H1 (cell line): ENCODE measurements around the gene PDCD10. TPM values are rescaled to one million over a fixed set of nuclear protein-coding genes. Genes with fewer than 3 reads are reported as not detected.

ENCODE experiments used
- CTCF ChIA-PET: fragments of 300-600 bp; sonication (Branson Sonifier 250); formaldehyde crosslinking; loops from one replicate; lab custom pipeline; 2021; ENCODE audit not compliant: partially characterized antibody; lab: Charles Lee
- POLR2A ChIA-PET: fragments of 300-600 bp; sonication (Branson Sonifier 250); formaldehyde crosslinking; loops from one replicate; lab custom pipeline; 2021; ENCODE audit warnings: inconsistent platforms; ENCODE audit not compliant: partially characterized antibody; lab: Charles Lee
- DNase-seq, 2 experiments: peaks; one replicate each; pipeline versions ENCODE4 v3.0.0 to v3.0.0-alpha.2; 2010 to 2022; ENCODE audit warnings: low spot score in 2 of 2, low read depth in 1 of 2, mixed read lengths in 1 of 2
- FAIRE-seq: peaks from 2 replicates; lab custom pipeline; 2011; peaks lifted over from hg19 to GRCh38; lab: Jason Lieb, UNC
- H2AFZ ChIP-seq: 2 replicates; pipeline ENCODE4 v1.8.1; 2012; ENCODE audit warnings: low read length, inconsistent platforms
- H2AK5ac ChIP-seq: 2 replicates; pipeline ENCODE4 v1.6.1; 2013; ENCODE audit warnings: low read depth, low read length
- H2BK120ac ChIP-seq: replicated peaks from 2 replicates; pipeline ENCODE3; 2013; ENCODE audit warnings: low read depth, low read length, inconsistent platforms
- H2BK12ac ChIP-seq: 2 replicates; pipeline ENCODE4 v1.6.1; 2013; ENCODE audit warnings: low read depth, low read length
- H2BK15ac ChIP-seq: 2 replicates; pipeline ENCODE4 v1.6.1; 2013; ENCODE audit warnings: low read length
- H2BK20ac ChIP-seq: 2 replicates; pipeline ENCODE4 v1.6.1; 2013; ENCODE audit warnings: low read length
- H2BK5ac ChIP-seq: 2 replicates; pipeline ENCODE4 v1.6.1; 2013; ENCODE audit warnings: low read depth, low read length
- H3K14ac ChIP-seq: 2 replicates; pipeline ENCODE4 v1.6.1; 2013; ENCODE audit warnings: inconsistent platforms; ENCODE audit not compliant: insufficient read length
- H3K18ac ChIP-seq: 2 replicates; pipeline ENCODE4 v1.6.1; 2013; ENCODE audit warnings: low read length; ENCODE audit errors: extremely low read depth
- H3K23ac ChIP-seq: 2 replicates; pipeline ENCODE4 v1.6.1; 2013; ENCODE audit warnings: inconsistent platforms; ENCODE audit not compliant: insufficient read length
- H3K23me2 ChIP-seq: 2 replicates; pipeline ENCODE4 v1.6.1; 2013; ENCODE audit warnings: low read depth, low read length
- H3K27ac ChIP-seq: 2 replicates; pipeline ENCODE4 v1.6.1; 2011; ENCODE audit warnings: low read depth, low read length, inconsistent platforms
- H3K27me3 ChIP-seq, 4 experiments: replicated peaks in 1 of 4; 1 replicate in 1 of 4; 2 replicates in 3 of 4; pipeline versions ENCODE4 v1.6.1 to v1.8.1; 2011 to 2013; ENCODE audit warnings: low read length in 3 of 4, mild to moderate bottlenecking in 3 of 4, inconsistent platforms in 2 of 4, mixed read lengths in 2 of 4, moderate library complexity in 1 of 4; ENCODE audit not compliant: control insufficient read depth in 3 of 4, insufficient read depth in 3 of 4; ENCODE audit errors: extremely low read depth in 1 of 4
- H3K36me3 ChIP-seq, 4 experiments: 2 replicates each; pipeline versions ENCODE4 v1.6.1 to v1.8.1; 2011 to 2013; ENCODE audit warnings: mild to moderate bottlenecking in 4 of 4, low read length in 3 of 4, moderate library complexity in 2 of 4, control low read depth in 1 of 4, inconsistent platforms in 1 of 4; ENCODE audit not compliant: insufficient read depth in 4 of 4, control insufficient read depth in 2 of 4
- H3K4ac ChIP-seq: replicated peaks from 2 replicates; pipeline ENCODE3; 2013; ENCODE audit warnings: low read length, low read depth, mixed read lengths, inconsistent platforms; ENCODE audit not compliant: insufficient read length
- H3K4me1 ChIP-seq, 4 experiments: replicated peaks in 1 of 4; 1 replicate in 1 of 4; 2 replicates in 3 of 4; pipeline versions ENCODE4 v1.6.1 to v1.8.1; 2011 to 2013; ENCODE audit warnings: low read length in 3 of 4, inconsistent platforms in 2 of 4, mixed read lengths in 1 of 4; ENCODE audit not compliant: insufficient read depth in 4 of 4, control insufficient read depth in 3 of 4
- H3K4me2 ChIP-seq, 2 experiments: 2 replicates each; pipeline versions ENCODE4 v1.6.1 to v1.8.1; 2011 to 2013; ENCODE audit warnings: low read depth in 2 of 2, low read length in 2 of 2, control low read depth in 1 of 2, inconsistent platforms in 1 of 2, mild to moderate bottlenecking in 1 of 2; ENCODE audit not compliant: insufficient read depth in 1 of 2
- H3K4me3 ChIP-seq, 4 experiments: fragments of 200-600, 300-600 bp in 1 of 4; sonication (generic), shearing (Covaris generic), sonication (Bioruptor Twin) in 1 of 4; 2 replicates each; pipeline versions ENCODE4 v1.5.1 to v1.8.1; 2011 to 2016; ENCODE audit warnings: low read length in 4 of 4, low read depth in 3 of 4, control low read depth in 2 of 4, inconsistent platforms in 2 of 4, mild to moderate bottlenecking in 2 of 4, mixed read lengths in 1 of 4, moderate library complexity in 1 of 4; ENCODE audit not compliant: insufficient read depth in 2 of 4; ENCODE audit errors: extremely low read depth in 1 of 4
- H3K56ac ChIP-seq: replicated peaks from 2 replicates; pipeline ENCODE3; 2013; ENCODE audit warnings: low read depth, mild to moderate bottlenecking, mixed read lengths, low read length, inconsistent platforms; ENCODE audit not compliant: insufficient read length
- H3K79me1 ChIP-seq: 2 replicates; pipeline ENCODE4 v1.6.1; 2013; ENCODE audit warnings: low read depth, low read length, control low read depth
- H3K79me2 ChIP-seq, 2 experiments: 2 replicates each; pipeline versions ENCODE4 v1.6.1 to v1.8.1; 2012 to 2013; ENCODE audit warnings: low read length in 2 of 2, mild to moderate bottlenecking in 2 of 2, inconsistent platforms in 1 of 2; ENCODE audit not compliant: insufficient read depth in 2 of 2, control insufficient read depth in 1 of 2
- H3K9ac ChIP-seq, 4 experiments: replicated peaks in 1 of 4; 1 replicate in 1 of 4; 2 replicates in 3 of 4; pipeline versions ENCODE4 v1.6.1 to v1.8.1; 2011 to 2013; ENCODE audit warnings: low read depth in 3 of 4, low read length in 3 of 4, control low read depth in 2 of 4, mild to moderate bottlenecking in 2 of 4, moderate library complexity in 2 of 4, inconsistent platforms in 1 of 4; ENCODE audit errors: extremely low read depth in 1 of 4
- H3K9me3 ChIP-seq, 2 experiments: 2 replicates each; pipeline versions ENCODE4 v1.6.1 to v1.8.1; 2012 to 2013; ENCODE audit warnings: mild to moderate bottlenecking in 2 of 2, moderate library complexity in 2 of 2, control low read depth in 1 of 2, inconsistent platforms in 1 of 2, low read depth in 1 of 2, low read length in 1 of 2, mixed read lengths in 1 of 2; ENCODE audit not compliant: insufficient read depth in 2 of 2
- H4K20me1 ChIP-seq, 2 experiments: replicated peaks in 1 of 2; 2 replicates each; pipeline versions ENCODE3 to v1.8.1; 2011 to 2013; ENCODE audit warnings: inconsistent platforms in 2 of 2, low read length in 2 of 2, mild to moderate bottlenecking in 1 of 2; ENCODE audit not compliant: insufficient read depth in 2 of 2, control insufficient read depth in 1 of 2
- H4K5ac ChIP-seq: 2 replicates; pipeline ENCODE4 v1.6.1; 2013; ENCODE audit warnings: low read length, low read depth, mixed read lengths, inconsistent platforms; ENCODE audit not compliant: insufficient read length
- H4K8ac ChIP-seq: 2 replicates; pipeline ENCODE4 v1.8.0; 2013; ENCODE audit warnings: mild to moderate bottlenecking, moderate library complexity, low read length, inconsistent platforms; ENCODE audit not compliant: insufficient read depth; ENCODE audit errors: extremely low read depth
- H4K91ac ChIP-seq: replicated peaks from 2 replicates; pipeline ENCODE3; 2013; ENCODE audit warnings: low read length, mixed read lengths, inconsistent platforms; ENCODE audit not compliant: insufficient read length
- ASH2L ChIP-seq: fragments of 200-600, 300-600 bp; sonication (generic); IDR thresholded peaks from one replicate; pipeline ENCODE4 v1.7.1; 2017; ENCODE audit warnings: low read length
- BCL11A ChIP-seq, 2 experiments: IDR thresholded peaks; one replicate each; pipeline ENCODE4 v1.6.1; 2011; ENCODE audit warnings: low read depth in 2 of 2, low read length in 2 of 2, mild to moderate bottlenecking in 2 of 2
- CTBP2 ChIP-seq: IDR thresholded peaks from 2 replicates; pipeline ENCODE4 v1.7.0; 2011; ENCODE audit warnings: borderline replicate concordance, mild to moderate bottlenecking, moderate library complexity, mixed read lengths, low read length; ENCODE audit not compliant: insufficient read depth, insufficient read length
- CTCF ChIP-seq, 3 experiments: IDR thresholded peaks; 1 replicate in 2 of 3; 2 replicates in 1 of 3; pipeline versions ENCODE4 v1.5.1 to v1.6.1; 2011; ENCODE audit warnings: low read length in 3 of 3, mild to moderate bottlenecking in 3 of 3, inconsistent platforms in 2 of 3, low read depth in 1 of 3, moderate library complexity in 1 of 3; ENCODE audit not compliant: insufficient read depth in 1 of 3; ENCODE audit errors: control extremely low read depth in 1 of 3
- FOSL1 ChIP-seq: IDR thresholded peaks from 2 replicates; pipeline ENCODE4 v1.6.1; 2011; ENCODE audit warnings: mild to moderate bottlenecking, low read depth, low read length, moderate library complexity; ENCODE audit not compliant: insufficient read depth
- GABPA ChIP-seq: IDR thresholded peaks from 2 replicates; pipeline ENCODE4 v1.6.1; 2011; ENCODE audit warnings: mild to moderate bottlenecking, low read length, moderate library complexity, borderline replicate concordance; ENCODE audit not compliant: insufficient read depth
- MAX ChIP-seq: IDR thresholded peaks from 2 replicates; pipeline ENCODE4 v1.6.1; 2012; ENCODE audit warnings: inconsistent platforms
- POU5F1 ChIP-seq: IDR thresholded peaks from 2 replicates; pipeline ENCODE4 v1.6.1; 2011; ENCODE audit warnings: low read depth, mild to moderate bottlenecking, low read length, moderate library complexity
- RFX5 ChIP-seq: IDR thresholded peaks from 2 replicates; pipeline ENCODE4 v1.6.1; 2011; ENCODE audit warnings: low read depth, low read length, improper control_type of control experiment, borderline replicate concordance
- SIN3A ChIP-seq, 2 experiments: IDR thresholded peaks in 1 of 2; conservative IDR thresholded peaks in 1 of 2; 2 replicates each; pipeline ENCODE4 v1.6.1; 2011 to 2012; ENCODE audit warnings: low read length in 2 of 2, improper control_type of control experiment in 1 of 2, low read depth in 1 of 2, mild to moderate bottlenecking in 1 of 2
- TBP ChIP-seq: IDR thresholded peaks from 2 replicates; pipeline ENCODE4 v1.6.1; 2011; ENCODE audit warnings: low read depth, low read length, improper control_type of control experiment
- WGBS, 2 experiments: shearing (Covaris generic) in 1 of 2; methylation state at CpG; one replicate each; pipeline versions ENCODE4 v1.1.6 to v1.1.7; 2013 to 2015; ENCODE audit warnings: low lambda C conversion rate in 2 of 2, mixed read lengths in 2 of 2, inconsistent platforms in 1 of 2, low coverage in 1 of 2, missing lambda C conversion rate in 1 of 2; ENCODE audit not compliant: insufficient replicate concordance in 2 of 2, insufficient coverage in 1 of 2, insufficient read length in 1 of 2; ENCODE audit errors: extremely low coverage in 1 of 2, missing lambda C conversion rate in 1 of 2; 5-methylcytosine and 5-hydroxymethylcytosine counted together
- polyA plus RNA-seq, 7 experiments: library from polyadenylated mRNA; depleted of rRNA in 3 of 7; stranded (reverse) in 5 of 7; unstranded in 2 of 7; fragments of >200 nt in 5 of 7; fragments of 200-250 nt in 2 of 7; gene quantifications; 1 replicate in 5 of 7; 2 replicates in 1 of 7; 4 replicates in 1 of 7; pipeline versions ENCODE4 v1.2.1 to v1.2.3, GENCODE V29; 2011 to 2013; ENCODE audit warnings: missing spikeins in 2 of 7, mixed read lengths in 2 of 7
- total RNA-seq: library from RNA; stranded (reverse); fragmentation: NEBNext Ultra II Directional; extraction: Animal tissue kit (Norgen Biotek cat#: 25700); gene quantifications from 2 replicates; pipeline ENCODE4 v1.2.1, GENCODE V29; 2021

PDCD10 gene
- total and polyA plus RNA-seq, 2 of the 8 experiments (the other 6 are each of a cell fraction or from before 2014, with no cell fraction given), result 52.0 to 76.6 TPM

GRCh38 chr3:167694121-167694520, 40.6 kb downstream of the PDCD10 start:
- Histone ChIP-seq H3K23me2 (no peaks in the 10 kb centered on the region), H2BK20ac (no peak overlapping the region), H3K4ac (no peak overlapping the region), H2BK5ac (no peak overlapping the region), H4K20me1 (no peaks in the 10 kb centered on the region), H3K36me3 (peaks cover 0 to 36% (median 5%) of the 10 kb centered on the region in 4 experiments; a peak in 3 of 8 replicates), H3K18ac (no peak overlapping the region), H3K4me3 (no peak overlapping the region), H2AK5ac (no peak overlapping the region), H3K79me2 (no peaks in the 10 kb centered on the region), H3K79me1 (no peaks in the 10 kb centered on the region; the same call in 1 of the 2 replicates), H3K14ac (no peak overlapping the region), H3K27ac (no peak overlapping the region), H3K4me1 (no peaks in the 10 kb centered on the region), H2BK120ac (no peak overlapping the region), H3K23ac (no peak overlapping the region), H3K9me3 (no peaks in the 10 kb centered on the region), H3K27me3 (no peaks in the 10 kb centered on the region), H4K8ac (no peak overlapping the region), H3K9ac (no peak overlapping the region), H4K5ac (no peak overlapping the region), H2AFZ (no peak overlapping the region), H3K4me2 (no peak overlapping the region), H3K56ac (no peak overlapping the region), H2BK12ac (no peak overlapping the region), H4K91ac (no peak overlapping the region), H2BK15ac (no peak overlapping the region)
- WGBS, 2 experiments, result 96% methylated on average over 2 of the region's 2 CpGs; no CpG with 5 or more reads in 1 of the 2 experiments
- FAIRE-seq (no peak), DNase-seq (no peak)
- ChIA-PET POLR2A (no interaction called here), CTCF (interaction anchor here (0.8 to 2.9 kb wide), 3 partner anchors 10 to 314 kb away, joined by 3 to 19 read pairs (median 3); partner anchors contain the start of gene ZBBX)
- TF ChIP-seq SIN3A (conservative IDR thresholded peaks at IDR 0.05 in 1 of 2, IDR thresholded peaks at IDR 0.05 in 1 of 2; ENCODE audit: low read depth in 1 of 2, low read length in 2 of 2), result no peak
- TF ChIP-seq TBP, result no peak
- no peak for TF ChIP-seq GABPA
- TF ChIP-seq ASH2L, result no peak
- TF ChIP-seq CTBP2, result no peak
- no peak for TF ChIP-seq FOSL1
- no peak for TF ChIP-seq BCL11A (IDR thresholded peaks at IDR 0.05; ENCODE audit: low read depth in 2 of 2, low read length in 2 of 2)
- no peak for TF ChIP-seq RFX5
- no peak for TF ChIP-seq POU5F1
- no peak for TF ChIP-seq CTCF (IDR thresholded peaks at IDR 0.05; ENCODE audit: control extremely low read depth in 1 of 3, insufficient read depth in 1 of 3, low read depth in 1 of 3, low read length in 3 of 3)
- TF ChIP-seq MAX, result no peak
